D721Med (cell line): Measurements from ENCODE around the gene FTO.

ENCODE experiments used
- DNase-seq: peaks from one replicate; pipeline ENCODE4 v3.0.0; 2011; ENCODE audit warnings: low spot score; ENCODE audit not compliant: insufficient read length
- FAIRE-seq: peaks from 2 replicates; lab custom pipeline; 2011; peaks lifted over from hg19 to GRCh38; lab: Jason Lieb, UNC
- CTCF ChIP-seq: IDR thresholded peaks from 2 replicates; pipeline ENCODE4 v1.5.1; 2012; ENCODE audit warnings: mild to moderate bottlenecking, control low read depth; ENCODE audit not compliant: insufficient read depth; ENCODE audit errors: missing control alignments

The FTO gene

DNA sequence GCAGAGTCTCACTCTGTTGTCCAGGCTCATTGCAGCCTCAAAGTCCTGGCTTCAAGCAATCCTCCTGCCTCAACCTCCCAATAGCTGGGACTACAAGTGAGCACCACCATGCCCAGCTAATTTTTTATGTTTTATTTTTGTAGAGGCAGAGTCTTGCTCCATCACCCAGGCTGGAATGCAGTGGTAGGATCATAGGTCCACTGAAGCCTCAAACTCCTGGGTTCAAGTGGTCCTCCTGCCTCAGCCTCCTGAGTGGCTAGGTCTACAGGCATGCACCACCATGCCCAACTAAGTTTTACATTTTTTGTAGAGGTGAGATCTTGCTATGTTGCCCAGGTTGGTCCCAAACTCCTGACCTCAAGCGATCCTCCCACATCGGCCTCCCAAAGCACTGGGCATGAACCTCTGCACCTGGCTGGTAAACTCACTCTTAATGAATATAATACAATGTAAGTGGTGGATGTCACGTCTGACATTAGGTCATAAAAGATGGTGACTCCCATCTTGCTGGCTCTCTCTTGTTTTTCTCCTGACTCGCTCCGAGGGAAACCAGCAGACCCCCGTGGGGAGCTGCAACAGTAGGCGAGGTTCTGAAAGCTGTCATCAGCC, 456.4 kb downstream of the FTO start:
- TF ChIP-seq CTCF = no peak
- no peak for FAIRE-seq
- no peak for DNase-seq

DNA sequence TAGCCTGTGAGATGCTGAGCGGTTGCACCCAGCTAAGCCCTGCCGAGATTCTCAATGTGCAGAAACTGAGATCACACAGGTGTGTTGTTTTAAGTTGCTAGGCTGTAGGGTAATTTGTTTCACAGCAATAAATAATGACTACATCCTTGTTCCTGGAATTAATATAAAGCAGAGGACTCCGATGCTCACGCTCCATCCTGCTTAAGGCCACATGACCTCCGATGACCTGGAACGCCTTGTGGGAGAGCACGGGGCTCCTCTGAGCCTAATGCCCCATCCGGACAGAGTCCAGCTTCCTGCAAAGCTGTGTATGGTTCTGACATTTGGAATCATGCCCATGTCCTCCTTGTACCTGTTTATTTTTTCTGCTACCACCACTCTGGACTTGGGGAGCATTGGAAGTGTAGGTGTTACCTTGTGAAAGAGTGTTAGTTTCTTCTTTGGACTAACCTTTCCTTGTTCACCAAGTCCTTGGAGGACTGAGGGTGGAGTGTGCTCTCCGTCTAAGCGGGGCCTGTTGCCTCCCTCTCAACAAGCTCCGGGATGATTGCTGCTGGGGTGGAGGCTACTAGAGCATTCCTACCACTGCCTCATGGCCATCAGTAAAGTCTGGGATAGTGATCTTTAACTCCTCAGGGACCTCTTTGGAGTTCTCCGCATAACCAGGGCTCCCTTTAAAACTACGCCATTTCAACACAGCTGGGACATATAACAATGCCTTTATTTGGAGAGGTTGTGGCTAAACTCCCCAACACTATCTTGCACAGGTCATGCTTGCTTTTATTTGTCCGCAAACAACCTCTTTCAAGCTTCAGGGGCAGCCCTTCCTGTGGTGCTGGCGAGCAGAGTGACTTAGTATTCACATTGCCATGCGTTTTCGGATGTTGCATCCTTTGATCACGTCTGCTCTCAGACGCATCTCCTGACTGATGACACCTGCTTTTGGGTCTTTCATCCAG, 457.3 kb downstream of the FTO start:
- TF ChIP-seq CTCF = no peak
- no peak for DNase-seq
- FAIRE-seq = no peak

DNA sequence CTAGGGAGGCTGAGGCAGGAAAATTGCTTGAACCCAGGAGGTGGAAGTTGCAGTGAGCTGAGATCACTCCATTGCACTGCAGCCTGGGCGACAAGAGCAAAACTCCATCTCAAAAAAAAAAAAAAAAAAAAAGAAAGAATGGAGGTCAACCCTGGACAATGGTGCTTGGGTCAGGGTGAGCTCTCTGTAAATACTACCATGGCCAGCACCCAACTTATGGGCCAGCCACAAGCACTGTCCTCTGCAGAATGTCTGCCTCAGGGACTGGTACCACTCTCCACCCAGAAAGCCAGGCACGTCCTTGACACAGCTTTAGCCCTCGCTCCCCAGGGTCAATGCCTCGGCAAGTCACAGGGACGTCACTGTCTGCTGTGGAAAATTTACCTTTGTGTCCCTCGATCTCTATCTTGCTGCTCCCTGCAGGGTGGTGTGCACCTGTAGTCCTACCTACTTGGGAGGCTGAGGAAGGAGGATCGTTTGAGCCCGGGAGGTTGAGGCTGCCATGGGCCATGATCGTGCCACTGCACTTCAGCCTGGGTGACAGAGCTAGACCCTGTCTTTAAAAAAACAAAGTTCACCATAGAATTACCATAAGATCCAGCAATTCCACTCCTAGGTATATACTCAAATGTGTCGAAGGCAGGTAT, 459.4 kb downstream of the FTO start:
- no peak for DNase-seq
- no peak for TF ChIP-seq CTCF
- no peak for FAIRE-seq

GRCh38 chr16:54164789-54165173, 460.8 kb downstream of the FTO start:
- DNase-seq = no peak
- no peak for FAIRE-seq
- no peak for TF ChIP-seq CTCF

GRCh38 chr16:54165174-54165911, 461.4 kb downstream of the FTO start:
- FAIRE-seq = no peak
- DNase-seq = no peak
- no peak for TF ChIP-seq CTCF

- FAIRE-seq = no peak
- TF ChIP-seq CTCF = no peak
Observed at GRCh38 chr16:54165912-54166865, 462.2 kb downstream of the FTO start.

More at GRCh38 chr16:54165912-54166865, 462.2 kb downstream of the FTO start:
- DNase-seq = no peak
